Measurements from ENCODE around the gene RDX.
A peak's percentile ranks its signal among the peaks of the same experiment; 100 is the strongest.
"Not testable (repeated sequence)": the region's sequence is repeated elsewhere in the genome, so short reads cannot be mapped to it uniquely, and the experiment has no call there.

Gene RDX

DNA sequence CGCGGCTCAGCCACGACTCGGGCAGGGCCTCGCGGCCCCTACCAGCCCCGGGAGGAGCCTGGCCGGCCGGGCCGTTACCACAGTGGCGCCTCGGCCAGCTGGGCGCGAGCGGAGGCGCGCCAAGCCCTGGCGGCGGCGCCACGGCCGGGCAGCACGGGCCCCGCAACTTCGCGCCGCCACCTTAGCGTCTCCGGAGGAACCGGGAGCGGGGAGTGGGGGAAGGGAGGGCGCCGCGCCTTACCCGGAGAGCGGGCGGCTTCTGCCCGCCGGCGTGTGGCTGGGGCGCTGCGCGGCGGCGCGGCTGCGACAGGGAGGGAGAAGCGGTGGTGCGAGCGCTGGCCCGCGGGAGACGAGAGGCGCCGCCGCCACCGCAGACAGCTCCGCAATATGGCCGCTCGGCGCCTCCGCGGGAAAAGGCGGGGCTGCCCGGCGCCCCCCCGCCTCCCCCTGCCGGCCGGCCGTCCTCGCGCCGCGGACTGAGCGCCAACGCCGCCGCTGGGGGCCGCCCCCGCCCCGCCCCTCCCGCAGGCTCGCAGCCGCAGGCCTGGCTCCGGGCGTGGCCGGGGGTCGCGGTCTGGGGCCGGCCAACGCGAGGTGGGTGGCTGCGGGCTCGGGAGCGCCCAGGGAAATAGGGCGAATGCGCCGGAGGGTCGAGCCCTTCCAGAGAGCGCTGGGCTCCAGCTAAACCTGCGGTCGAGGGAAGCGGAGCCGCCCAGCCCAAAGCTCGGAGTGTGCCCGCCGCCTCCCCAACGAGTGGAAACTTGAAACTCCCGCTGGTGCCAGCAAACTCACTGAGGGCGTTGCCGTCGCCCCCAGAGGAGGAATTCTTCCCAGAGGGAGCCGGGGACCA lies at the start of gene RDX:
Gene RDX, minus strand, starts transcription at position 389 of the 850 bp plus-strand sequence. CDS start 16,922 bp downstream, outside the sequence.
- DNase-seq (ENCODE audit: low spot score), result peak; percentile 92

- no peak for DNase-seq (ENCODE audit: low spot score)
Observed at GRCh38 chr11:110345743-110346142, 49.3 kb upstream of the RDX start.

DNA sequence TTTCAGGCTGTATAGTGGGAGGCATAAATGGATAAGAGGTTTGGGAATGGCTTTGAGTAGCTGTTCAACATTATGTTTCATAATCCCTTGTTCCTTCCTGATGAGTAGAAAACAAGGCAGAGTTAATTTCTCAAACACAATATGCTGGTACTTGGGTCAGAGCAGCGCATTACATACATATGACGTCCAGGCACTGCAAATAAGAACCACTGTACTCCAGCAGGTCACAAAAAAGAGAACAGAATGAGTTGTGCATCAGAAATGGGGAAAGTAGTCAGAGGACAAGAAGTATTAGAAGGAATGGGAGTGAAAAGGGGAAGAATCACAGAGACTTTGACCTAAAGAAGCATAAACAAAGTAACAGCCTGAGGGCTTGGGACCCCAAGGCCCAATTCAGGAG lies 44.0 kb upstream of the RDX start:
- DNase-seq (ENCODE audit: low spot score), result no peak

DNA sequence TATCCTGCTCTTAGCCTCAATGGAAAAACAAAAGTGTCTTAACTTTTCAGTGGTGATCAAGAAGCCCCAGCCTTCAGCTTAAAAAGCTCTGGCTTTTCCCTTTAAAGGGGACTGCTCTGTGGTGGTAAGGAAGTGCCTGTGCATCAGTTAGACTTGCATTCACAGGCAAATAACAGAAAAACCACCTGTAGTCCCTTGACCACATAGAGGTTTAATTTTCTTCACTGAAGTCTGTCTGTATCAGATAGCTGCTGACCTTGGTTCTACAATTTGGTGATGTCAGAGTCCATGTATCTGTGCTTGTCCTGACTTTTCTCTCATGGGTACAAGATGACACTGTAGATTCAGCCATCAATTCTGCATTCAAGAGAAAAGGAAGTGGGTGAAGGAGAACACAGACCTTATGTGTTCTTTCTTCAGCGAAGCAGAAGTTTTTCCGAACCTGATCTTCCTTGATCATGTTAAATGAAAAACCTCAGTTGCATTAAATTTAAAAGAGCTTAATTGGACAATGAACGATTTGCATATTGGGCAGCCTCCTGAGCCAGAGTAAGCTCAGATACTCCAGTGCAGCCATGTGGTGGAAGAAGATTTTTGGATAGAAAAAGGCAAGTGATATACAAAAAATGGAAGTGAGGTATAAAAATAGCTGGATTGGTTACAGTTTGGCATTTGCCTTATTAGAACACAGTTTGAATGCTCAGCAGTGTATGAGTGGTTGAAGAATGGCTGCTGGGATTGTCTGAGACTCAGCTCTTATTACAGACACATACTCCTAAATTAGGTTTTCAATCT lies 43.2 kb upstream of the RDX start:
- no peak for DNase-seq (ENCODE audit: low spot score)

DNA sequence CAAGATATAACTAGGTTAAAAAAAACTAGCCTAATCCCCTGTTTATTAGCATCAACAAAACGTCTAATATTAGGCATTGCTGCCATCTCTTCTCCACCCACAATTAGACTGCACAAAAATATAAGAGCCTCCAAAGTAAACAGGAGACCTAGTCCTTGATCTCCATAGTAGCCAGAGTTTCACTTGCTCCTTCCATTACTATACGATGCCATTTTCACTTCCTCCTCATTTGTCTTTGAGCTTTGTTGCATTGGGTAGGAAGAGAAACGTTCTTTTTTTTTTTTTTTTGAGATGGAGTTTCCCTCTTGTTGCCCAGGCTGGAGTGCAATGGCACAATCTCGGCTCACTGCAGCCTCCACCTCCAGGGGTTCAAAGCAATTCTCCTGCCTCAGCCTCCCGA lies 42.3 kb upstream of the RDX start:
- no peak for DNase-seq (ENCODE audit: low spot score)

GRCh38 chr11:110337570-110338193 lies 41.3 kb upstream of the RDX start:
- no peak for DNase-seq (ENCODE audit: low spot score)

- DNase-seq (ENCODE audit: low spot score), result no peak
Observed at GRCh38 chr11:110336054-110336453, 39.6 kb upstream of the RDX start.

DNA sequence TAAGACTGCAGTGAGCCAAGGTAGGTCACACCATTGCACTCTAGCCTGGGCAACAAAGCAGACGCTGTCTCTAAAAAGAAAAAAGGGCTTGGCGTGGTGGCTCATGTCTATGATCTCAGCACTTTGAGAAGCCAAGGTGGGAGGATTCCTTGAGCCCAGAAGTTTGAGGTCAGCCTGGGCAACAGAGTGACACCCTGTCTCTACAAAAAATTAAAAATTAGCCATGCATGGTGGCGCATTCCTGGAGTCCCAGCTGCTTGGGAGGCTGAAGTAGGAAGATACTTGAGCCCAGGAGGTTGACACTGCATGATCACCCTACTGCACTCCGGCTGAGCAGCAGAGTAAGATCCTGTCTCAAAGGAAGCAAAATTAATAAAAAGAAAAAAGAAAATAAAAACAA lies 38.9 kb upstream of the RDX start:
- no peak for DNase-seq (ENCODE audit: low spot score)

DNA sequence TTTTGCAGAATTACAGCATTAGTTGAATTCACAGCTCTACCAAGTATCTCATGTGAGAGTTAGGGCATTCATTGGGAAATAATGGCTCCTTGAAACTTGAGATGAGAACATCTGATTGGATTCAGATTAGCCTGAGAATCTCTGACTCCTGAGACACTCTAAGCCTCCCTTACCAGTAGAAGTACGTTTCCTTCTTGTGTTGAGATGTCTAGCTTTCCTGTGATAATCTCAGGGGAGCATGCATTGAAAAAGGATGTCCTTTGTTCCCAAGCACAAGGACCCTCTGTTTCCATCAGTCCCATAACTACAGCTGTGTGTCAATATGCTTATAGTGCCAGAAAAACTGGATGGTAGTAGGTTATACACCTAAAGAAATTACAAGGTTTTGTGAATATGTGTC lies 35.2 kb upstream of the RDX start:
- DNase-seq (ENCODE audit: low spot score), result no peak

DNA sequence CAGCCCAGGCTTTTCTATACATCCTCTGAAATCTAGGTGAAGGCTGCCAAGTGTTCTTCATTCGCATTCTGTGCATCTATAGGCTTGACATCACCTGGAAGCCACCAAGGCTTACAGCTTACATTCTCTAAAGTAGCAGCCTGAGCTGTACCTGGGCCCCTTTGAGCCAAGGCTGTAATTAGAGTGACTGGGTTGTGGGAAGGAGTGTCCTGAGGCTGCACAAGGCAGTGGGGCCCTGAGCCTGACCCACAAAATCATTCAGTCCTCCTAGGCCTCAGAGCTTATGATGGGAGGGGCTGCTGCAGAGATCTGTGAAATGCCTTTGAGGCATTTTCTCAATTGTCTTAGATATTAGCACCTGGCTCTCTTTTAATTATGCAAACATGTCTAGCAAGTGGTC lies 33.0 kb upstream of the RDX start:
- DNase-seq (ENCODE audit: low spot score), result no peak

- DNase-seq (ENCODE audit: low spot score), result no peak
Observed at GRCh38 chr11:110327508-110327907, 31.1 kb upstream of the RDX start.

DNA sequence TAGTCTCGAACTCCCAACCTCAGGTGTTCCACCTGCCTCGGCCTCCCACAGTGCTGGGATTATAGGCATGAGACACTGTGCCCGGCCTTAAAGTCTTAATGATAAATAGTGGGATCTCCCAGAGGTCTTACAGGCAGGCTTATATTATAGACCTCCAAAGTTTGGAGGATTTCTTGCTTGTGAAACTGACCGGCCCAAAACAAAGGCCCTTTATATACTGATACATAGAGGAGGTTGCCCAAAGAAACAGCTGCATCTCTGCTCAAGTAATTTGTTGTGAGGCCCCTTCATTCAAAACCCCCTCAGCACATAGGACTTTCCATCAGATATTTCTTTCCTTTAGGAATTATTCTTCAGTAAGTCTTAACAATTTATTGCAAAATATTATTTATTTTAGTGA lies 27.4 kb upstream of the RDX start:
- DNase-seq (ENCODE audit: low spot score), result no peak

GRCh38 chr11:110319501-110319900 lies 23.1 kb upstream of the RDX start:
- no peak for DNase-seq (ENCODE audit: low spot score)

DNA sequence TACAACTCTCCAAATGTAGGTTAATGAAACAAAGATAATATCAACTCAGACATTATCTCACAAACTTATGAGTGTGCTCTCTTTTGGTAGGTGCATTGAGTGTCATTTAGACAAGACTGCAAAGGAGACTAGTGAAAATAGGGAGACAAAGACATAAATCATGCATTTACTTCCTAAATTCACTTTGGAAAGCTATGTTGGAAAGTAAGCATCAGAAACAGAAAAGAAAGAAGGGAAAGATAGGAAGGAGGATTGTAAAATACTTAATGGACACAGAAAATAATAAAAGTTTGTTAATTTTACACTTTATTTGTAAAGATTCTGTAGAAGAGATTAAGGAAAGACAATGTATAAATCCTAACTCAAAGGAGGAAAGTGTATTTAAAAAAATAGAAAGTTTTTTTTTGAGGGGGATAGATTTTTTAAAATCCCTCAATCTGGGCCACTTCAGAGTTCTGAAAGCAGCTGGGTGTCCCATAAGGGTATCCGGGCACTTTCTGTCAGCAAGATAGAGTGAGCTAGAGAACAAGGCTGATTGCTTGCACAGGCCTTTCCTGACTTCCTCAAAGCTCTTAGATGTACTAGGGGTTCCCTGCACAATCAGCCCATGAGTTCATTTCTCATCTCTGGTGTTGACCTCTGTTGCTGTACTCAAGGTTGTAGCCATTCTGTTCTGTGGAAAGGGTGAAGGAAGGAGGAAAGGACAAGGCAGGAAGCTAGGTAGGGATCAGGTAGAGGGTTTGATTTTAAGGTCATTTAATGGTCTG lies 22.4 kb upstream of the RDX start:
- DNase-seq (ENCODE audit: low spot score), result no peak

GRCh38 chr11:110317516-110317932 lies 21.1 kb upstream of the RDX start:
- no peak for DNase-seq (ENCODE audit: low spot score)

- no peak for DNase-seq (ENCODE audit: low spot score)
Observed at GRCh38 chr11:110314366-110315095, 18.1 kb upstream of the RDX start.

DNA sequence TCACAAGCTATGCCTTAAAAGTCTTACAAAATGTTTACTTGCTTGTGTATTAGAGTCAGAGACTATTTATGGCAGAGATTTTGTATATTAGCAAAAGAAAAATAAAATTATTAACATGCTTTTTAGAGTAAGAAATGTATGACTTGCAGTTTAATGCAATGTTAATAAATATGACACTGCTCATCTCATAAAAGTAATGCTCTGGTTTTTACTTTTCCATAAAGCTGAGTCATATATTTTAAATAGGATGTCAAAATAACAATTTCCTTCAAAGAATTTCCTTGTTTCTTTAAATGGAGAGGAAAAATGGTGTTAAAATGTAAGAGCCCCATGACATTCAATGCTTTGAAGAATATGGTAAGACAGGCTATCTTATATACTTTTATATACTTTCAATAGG lies 16.3 kb upstream of the RDX start:
- no peak for DNase-seq (ENCODE audit: low spot score)

- no peak for DNase-seq (ENCODE audit: low spot score)
Observed at GRCh38 chr11:110311783-110312579, 15.6 kb upstream of the RDX start.

DNA sequence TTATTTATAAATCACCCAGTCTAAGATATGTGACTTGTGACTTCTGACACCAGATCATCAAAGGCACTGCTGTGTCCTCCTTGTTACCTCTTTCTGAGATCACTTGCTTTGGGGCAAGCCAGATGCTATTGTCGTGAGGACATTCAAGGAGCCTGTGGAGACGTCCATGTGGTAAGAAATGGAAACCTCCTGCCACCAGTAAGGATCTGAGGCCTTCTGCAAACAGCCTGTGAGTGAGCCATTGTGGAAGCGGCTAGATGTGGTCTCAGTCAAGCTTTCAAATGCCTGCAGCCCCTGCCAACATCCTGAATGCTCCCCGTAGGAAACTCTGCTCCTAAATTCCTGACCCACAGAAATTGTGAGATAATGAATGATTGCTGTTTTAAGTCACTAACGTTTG lies 11.7 kb upstream of the RDX start:
- DNase-seq (ENCODE audit: low spot score), result no peak

GRCh38 chr11:110306019-110306388 lies 9.6 kb upstream of the RDX start:
- not testable (repeated sequence) for DNase-seq (ENCODE audit: low spot score)
